HEK293 (cell line): ENCODE results near the gene WDR77.

Source experiments
- GFI1B ChIP-seq: fragments of 450-650 bp; formaldehyde crosslinking; IDR thresholded peaks from 2 replicates; pipeline ENCODE4 v1.5.1; 2016; ENCODE audit warnings: missing biosample characterization, missing genetic modification characterization
- KLF16 ChIP-seq: fragments of 450-650 bp; formaldehyde crosslinking; IDR thresholded peaks from 2 replicates; pipeline ENCODE4 v1.5.1; 2017; ENCODE audit warnings: missing biosample characterization, missing genetic modification characterization
- MEIS1 ChIP-seq: sonication (generic); formaldehyde crosslinking; IDR thresholded peaks from 2 replicates; pipeline ENCODE4 v1.8.1; 2022; ENCODE audit warnings: missing genetic modification reagents, mild to moderate bottlenecking, borderline replicate concordance
- OVOL3 ChIP-seq: fragments of 450-650 bp; formaldehyde crosslinking; IDR thresholded peaks from 2 replicates; pipeline ENCODE4 v1.5.1; 2016; ENCODE audit warnings: missing biosample characterization, missing genetic modification characterization
- SP2 ChIP-seq: fragments of 450-650 bp; formaldehyde crosslinking; IDR thresholded peaks from 2 replicates; pipeline ENCODE4 v1.5.1; 2016; ENCODE audit warnings: missing biosample characterization, missing genetic modification characterization
- WT1 ChIP-seq: fragments of 450-650 bp; formaldehyde crosslinking; IDR thresholded peaks from 2 replicates; pipeline ENCODE4 v1.5.1; 2016; ENCODE audit warnings: missing biosample characterization, missing genetic modification characterization
- ZNF19 ChIP-seq: fragments of 450-650 bp; formaldehyde crosslinking; IDR thresholded peaks from 2 replicates; pipeline ENCODE4; 2016; ENCODE audit warnings: missing biosample characterization, missing genetic modification characterization, low read depth
- ZNF48 ChIP-seq: fragments of 450-650 bp; formaldehyde crosslinking; IDR thresholded peaks from 2 replicates; pipeline ENCODE4 v1.5.1; 2016; ENCODE audit warnings: missing biosample characterization, missing genetic modification characterization
- ZNF530 ChIP-seq: fragments of 450-650 bp; formaldehyde crosslinking; IDR thresholded peaks from 2 replicates; pipeline ENCODE4 v1.5.1; 2016; ENCODE audit warnings: low read depth, missing biosample characterization, missing genetic modification characterization
- ZNF555 ChIP-seq: fragments of 450-650 bp; formaldehyde crosslinking; conservative IDR thresholded peaks from 2 replicates; pipeline ENCODE4 v1.5.1; 2017; ENCODE audit warnings: missing biosample characterization, mild to moderate bottlenecking, missing genetic modification characterization, inconsistent platforms
- ZNF623 ChIP-seq: fragments of 450-650 bp; formaldehyde crosslinking; IDR thresholded peaks from 2 replicates; pipeline ENCODE4 v1.5.1; 2016; ENCODE audit warnings: missing biosample characterization, missing genetic modification characterization
- ZNF776 ChIP-seq: fragments of 450-650 bp; formaldehyde crosslinking; IDR thresholded peaks from 2 replicates; pipeline ENCODE4 v1.5.0; 2017; ENCODE audit warnings: missing biosample characterization, missing genetic modification characterization, borderline replicate concordance
- TF ChIP-seq, protein P1 (sequence below): IDR thresholded peaks from 2 replicates; pipeline ENCODE4 v1.6.1; 2011; ENCODE audit warnings: mild to moderate bottlenecking, low read depth, low read length, borderline replicate concordance
- TF ChIP-seq, protein P2 (sequence below): fragments of 450-650 bp; formaldehyde crosslinking; IDR thresholded peaks from 2 replicates; pipeline ENCODE4 v1.5.1; 2016; ENCODE audit warnings: missing biosample characterization, missing genetic modification characterization
- TF ChIP-seq, protein P3 (sequence below): fragments of 450-650 bp; formaldehyde crosslinking; IDR thresholded peaks from 2 replicates; pipeline ENCODE4 v1.5.1; 2016; ENCODE audit warnings: missing biosample characterization, missing genetic modification characterization, borderline replicate concordance
- TF ChIP-seq, protein P4 (sequence below): fragments of 450-650 bp; formaldehyde crosslinking; IDR thresholded peaks from 2 replicates; pipeline ENCODE4 v1.5.1; 2016; ENCODE audit warnings: missing biosample characterization, missing genetic modification characterization
- TF ChIP-seq, protein P5 (sequence below): fragments of 450-650 bp; formaldehyde crosslinking; optimal IDR thresholded peaks from 2 replicates; pipeline ENCODE3; 2016; ENCODE audit warnings: missing biosample characterization, mild to moderate bottlenecking, missing genetic modification characterization
- TF ChIP-seq, protein P6 (sequence below): fragments of 450-650 bp; formaldehyde crosslinking; conservative IDR thresholded peaks from 2 replicates; pipeline ENCODE4 v1.5.1; 2016; ENCODE audit warnings: low read depth, missing biosample characterization, missing genetic modification characterization
- TF ChIP-seq, protein P7 (sequence below): fragments of 450-650 bp; IDR thresholded peaks from 2 replicates; pipeline ENCODE4 v1.5.1; 2018; ENCODE audit warnings: missing biosample characterization, missing genetic modification characterization

Gene WDR77

DNA sequence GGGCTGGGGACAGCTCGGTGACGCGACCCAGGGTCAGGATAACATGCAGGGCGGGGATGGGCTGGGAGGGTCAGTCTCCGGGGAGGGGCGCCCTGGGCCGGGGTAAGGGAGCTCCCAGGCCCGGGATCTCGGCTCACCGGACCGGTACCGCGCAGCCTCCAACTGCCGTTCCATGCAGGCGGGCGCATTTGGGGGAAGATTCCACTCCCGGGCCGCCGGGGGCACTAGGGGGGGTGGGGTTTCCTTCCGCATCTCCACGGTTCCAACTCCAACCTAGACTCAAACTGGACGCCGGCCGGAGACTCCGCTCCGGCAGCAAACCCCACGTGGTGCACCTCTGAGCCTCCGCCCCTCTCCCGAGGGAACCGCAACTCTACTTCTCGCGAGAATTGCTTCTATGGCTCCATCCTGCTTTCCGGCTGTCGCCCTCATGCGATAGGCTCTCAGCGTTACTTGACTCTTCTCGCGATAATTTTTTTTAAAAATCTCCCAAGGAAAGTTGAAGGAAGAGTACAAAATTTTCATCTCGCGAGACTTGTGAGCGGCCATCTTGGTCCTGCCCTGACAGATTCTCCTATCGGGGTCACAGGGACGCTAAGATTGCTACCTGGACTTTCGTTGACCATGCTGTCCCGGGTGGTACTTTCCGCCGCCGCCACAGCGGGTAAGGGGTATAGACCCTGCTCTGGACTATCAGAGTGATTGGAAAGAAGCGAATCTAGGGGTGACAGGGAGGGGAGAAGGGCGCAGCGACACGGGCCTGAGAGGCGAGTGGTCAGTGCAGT lies at the start of gene WDR77, which contains the start of gene ATP5PB (continued):
- TF ChIP-seq, protein P1, sequence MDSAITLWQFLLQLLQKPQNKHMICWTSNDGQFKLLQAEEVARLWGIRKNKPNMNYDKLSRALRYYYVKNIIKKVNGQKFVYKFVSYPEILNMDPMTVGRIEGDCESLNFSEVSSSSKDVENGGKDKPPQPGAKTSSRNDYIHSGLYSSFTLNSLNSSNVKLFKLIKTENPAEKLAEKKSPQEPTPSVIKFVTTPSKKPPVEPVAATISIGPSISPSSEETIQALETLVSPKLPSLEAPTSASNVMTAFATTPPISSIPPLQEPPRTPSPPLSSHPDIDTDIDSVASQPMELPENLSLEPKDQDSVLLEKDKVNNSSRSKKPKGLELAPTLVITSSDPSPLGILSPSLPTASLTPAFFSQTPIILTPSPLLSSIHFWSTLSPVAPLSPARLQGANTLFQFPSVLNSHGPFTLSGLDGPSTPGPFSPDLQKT, result no peak
- TF ChIP-seq ZNF19 (tag by site-specific recombination), result no peak
- no peak for TF ChIP-seq WT1 (tag by site-specific recombination)
- no peak for TF ChIP-seq ZNF776 (tag by site-specific recombination)
- TF ChIP-seq ZNF530 (tag by site-specific recombination), result no peak
- TF ChIP-seq ZNF623 (tag by site-specific recombination), result no peak; the same call in 1 of the 2 replicates
- TF ChIP-seq KLF16 (tag by site-specific recombination), result peak; percentile 69; the same call in 1 of the 2 replicates
- TF ChIP-seq SP2 (tag by site-specific recombination), result peak; percentile 72
- TF ChIP-seq, protein P2, sequence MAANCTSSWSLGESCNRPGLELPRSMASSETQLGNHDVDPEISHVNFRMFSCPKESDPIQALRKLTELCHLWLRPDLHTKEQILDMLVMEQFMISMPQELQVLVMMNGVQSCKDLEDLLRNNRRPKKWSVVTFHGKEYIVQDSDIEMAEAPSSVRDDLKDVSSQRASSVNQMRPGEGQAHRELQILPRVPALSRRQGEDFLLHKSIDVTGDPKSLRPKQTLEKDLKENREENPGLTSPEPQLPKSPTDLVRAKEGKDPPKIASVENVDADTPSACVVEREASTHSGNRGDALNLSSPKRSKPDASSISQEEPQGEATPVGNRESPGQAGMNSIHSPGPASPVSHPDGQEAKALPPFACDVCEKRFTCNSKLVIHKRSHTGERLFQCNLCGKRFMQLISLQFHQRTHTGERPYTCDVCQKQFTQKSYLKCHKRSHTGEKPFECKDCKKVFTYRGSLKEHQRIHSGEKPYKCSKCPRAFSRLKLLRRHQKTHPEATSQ (tag by site-specific recombination), result no peak
- TF ChIP-seq, protein P3, sequence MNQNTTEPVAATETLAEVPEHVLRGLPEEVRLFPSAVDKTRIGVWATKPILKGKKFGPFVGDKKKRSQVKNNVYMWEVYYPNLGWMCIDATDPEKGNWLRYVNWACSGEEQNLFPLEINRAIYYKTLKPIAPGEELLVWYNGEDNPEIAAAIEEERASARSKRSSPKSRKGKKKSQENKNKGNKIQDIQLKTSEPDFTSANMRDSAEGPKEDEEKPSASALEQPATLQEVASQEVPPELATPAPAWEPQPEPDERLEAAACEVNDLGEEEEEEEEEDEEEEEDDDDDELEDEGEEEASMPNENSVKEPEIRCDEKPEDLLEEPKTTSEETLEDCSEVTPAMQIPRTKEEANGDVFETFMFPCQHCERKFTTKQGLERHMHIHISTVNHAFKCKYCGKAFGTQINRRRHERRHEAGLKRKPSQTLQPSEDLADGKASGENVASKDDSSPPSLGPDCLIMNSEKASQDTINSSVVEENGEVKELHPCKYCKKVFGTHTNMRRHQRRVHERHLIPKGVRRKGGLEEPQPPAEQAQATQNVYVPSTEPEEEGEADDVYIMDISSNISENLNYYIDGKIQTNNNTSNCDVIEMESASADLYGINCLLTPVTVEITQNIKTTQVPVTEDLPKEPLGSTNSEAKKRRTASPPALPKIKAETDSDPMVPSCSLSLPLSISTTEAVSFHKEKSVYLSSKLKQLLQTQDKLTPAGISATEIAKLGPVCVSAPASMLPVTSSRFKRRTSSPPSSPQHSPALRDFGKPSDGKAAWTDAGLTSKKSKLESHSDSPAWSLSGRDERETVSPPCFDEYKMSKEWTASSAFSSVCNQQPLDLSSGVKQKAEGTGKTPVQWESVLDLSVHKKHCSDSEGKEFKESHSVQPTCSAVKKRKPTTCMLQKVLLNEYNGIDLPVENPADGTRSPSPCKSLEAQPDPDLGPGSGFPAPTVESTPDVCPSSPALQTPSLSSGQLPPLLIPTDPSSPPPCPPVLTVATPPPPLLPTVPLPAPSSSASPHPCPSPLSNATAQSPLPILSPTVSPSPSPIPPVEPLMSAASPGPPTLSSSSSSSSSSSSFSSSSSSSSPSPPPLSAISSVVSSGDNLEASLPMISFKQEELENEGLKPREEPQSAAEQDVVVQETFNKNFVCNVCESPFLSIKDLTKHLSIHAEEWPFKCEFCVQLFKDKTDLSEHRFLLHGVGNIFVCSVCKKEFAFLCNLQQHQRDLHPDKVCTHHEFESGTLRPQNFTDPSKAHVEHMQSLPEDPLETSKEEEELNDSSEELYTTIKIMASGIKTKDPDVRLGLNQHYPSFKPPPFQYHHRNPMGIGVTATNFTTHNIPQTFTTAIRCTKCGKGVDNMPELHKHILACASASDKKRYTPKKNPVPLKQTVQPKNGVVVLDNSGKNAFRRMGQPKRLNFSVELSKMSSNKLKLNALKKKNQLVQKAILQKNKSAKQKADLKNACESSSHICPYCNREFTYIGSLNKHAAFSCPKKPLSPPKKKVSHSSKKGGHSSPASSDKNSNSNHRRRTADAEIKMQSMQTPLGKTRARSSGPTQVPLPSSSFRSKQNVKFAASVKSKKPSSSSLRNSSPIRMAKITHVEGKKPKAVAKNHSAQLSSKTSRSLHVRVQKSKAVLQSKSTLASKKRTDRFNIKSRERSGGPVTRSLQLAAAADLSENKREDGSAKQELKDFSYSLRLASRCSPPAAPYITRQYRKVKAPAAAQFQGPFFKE (tag by site-specific recombination), result peak; percentile 59; the same call in 1 of the 2 replicates
- TF ChIP-seq, protein P4, sequence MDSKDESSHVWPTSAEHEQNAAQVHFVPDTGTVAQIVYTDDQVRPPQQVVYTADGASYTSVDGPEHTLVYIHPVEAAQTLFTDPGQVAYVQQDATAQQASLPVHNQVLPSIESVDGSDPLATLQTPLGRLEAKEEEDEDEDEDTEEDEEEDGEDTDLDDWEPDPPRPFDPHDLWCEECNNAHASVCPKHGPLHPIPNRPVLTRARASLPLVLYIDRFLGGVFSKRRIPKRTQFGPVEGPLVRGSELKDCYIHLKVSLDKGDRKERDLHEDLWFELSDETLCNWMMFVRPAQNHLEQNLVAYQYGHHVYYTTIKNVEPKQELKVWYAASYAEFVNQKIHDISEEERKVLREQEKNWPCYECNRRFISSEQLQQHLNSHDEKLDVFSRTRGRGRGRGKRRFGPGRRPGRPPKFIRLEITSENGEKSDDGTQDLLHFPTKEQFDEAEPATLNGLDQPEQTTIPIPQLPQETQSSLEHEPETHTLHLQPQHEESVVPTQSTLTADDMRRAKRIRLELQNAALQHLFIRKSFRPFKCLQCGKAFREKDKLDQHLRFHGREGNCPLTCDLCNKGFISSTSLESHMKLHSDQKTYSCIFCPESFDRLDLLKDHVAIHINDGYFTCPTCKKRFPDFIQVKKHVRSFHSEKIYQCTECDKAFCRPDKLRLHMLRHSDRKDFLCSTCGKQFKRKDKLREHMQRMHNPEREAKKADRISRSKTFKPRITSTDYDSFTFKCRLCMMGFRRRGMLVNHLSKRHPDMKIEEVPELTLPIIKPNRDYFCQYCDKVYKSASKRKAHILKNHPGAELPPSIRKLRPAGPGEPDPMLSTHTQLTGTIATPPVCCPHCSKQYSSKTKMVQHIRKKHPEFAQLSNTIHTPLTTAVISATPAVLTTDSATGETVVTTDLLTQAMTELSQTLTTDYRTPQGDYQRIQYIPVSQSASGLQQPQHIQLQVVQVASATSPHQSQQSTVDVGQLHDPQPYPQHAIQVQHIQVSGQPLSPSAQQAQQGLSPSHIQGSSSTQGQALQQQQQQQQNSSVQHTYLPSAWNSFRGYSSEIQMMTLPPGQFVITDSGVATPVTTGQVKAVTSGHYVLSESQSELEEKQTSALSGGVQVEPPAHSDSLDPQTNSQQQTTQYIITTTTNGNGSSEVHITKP (tag by site-specific recombination), result peak; percentile 72
- TF ChIP-seq ZNF48 (tag by site-specific recombination), result no peak
- no peak for TF ChIP-seq MEIS1 (CRISPR knock-in tag)
- TF ChIP-seq, protein P5, sequence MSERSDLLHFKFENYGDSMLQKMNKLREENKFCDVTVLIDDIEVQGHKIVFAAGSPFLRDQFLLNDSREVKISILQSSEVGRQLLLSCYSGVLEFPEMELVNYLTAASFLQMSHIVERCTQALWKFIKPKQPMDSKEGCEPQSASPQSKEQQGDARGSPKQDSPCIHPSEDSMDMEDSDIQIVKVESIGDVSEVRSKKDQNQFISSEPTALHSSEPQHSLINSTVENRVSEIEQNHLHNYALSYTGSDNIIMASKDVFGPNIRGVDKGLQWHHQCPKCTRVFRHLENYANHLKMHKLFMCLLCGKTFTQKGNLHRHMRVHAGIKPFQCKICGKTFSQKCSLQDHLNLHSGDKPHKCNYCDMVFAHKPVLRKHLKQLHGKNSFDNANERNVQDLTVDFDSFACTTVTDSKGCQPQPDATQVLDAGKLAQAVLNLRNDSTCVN, result peak; percentile 16
- no peak for TF ChIP-seq GFI1B (tag by site-specific recombination)
- TF ChIP-seq, protein P6, sequence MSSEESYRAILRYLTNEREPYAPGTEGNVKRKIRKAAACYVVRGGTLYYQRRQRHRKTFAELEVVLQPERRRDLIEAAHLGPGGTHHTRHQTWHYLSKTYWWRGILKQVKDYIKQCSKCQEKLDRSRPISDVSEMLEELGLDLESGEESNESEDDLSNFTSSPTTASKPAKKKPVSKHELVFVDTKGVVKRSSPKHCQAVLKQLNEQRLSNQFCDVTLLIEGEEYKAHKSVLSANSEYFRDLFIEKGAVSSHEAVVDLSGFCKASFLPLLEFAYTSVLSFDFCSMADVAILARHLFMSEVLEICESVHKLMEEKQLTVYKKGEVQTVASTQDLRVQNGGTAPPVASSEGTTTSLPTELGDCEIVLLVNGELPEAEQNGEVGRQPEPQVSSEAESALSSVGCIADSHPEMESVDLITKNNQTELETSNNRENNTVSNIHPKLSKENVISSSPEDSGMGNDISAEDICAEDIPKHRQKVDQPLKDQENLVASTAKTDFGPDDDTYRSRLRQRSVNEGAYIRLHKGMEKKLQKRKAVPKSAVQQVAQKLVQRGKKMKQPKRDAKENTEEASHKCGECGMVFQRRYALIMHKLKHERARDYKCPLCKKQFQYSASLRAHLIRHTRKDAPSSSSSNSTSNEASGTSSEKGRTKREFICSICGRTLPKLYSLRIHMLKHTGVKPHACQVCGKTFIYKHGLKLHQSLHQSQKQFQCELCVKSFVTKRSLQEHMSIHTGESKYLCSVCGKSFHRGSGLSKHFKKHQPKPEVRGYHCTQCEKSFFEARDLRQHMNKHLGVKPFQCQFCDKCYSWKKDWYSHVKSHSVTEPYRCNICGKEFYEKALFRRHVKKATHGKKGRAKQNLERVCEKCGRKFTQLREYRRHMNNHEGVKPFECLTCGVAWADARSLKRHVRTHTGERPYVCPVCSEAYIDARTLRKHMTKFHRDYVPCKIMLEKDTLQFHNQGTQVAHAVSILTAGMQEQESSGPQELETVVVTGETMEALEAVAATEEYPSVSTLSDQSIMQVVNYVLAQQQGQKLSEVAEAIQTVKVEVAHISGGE (tag by site-specific recombination), result 0 out of 2 replicates have a peak, but pooled peaks have one; percentile 32
- TF ChIP-seq OVOL3 (tag by site-specific recombination), result no peak
- TF ChIP-seq ZNF555 (tag by site-specific recombination), result no peak
- TF ChIP-seq, protein P7, sequence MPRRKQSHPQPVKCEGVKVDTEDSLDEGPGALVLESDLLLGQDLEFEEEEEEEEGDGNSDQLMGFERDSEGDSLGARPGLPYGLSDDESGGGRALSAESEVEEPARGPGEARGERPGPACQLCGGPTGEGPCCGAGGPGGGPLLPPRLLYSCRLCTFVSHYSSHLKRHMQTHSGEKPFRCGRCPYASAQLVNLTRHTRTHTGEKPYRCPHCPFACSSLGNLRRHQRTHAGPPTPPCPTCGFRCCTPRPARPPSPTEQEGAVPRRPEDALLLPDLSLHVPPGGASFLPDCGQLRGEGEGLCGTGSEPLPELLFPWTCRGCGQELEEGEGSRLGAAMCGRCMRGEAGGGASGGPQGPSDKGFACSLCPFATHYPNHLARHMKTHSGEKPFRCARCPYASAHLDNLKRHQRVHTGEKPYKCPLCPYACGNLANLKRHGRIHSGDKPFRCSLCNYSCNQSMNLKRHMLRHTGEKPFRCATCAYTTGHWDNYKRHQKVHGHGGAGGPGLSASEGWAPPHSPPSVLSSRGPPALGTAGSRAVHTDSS, result no peak
